PFSK-1 (cell line): Measurements from ENCODE around the gene ASS1.

ENCODE experiments used
- FOXP2 ChIP-seq: optimal IDR thresholded peaks from 2 replicates; pipeline ENCODE3; 2011; ENCODE audit warnings: borderline replicate concordance, control low read depth, inconsistent platforms; ENCODE audit not compliant: insufficient read depth; ENCODE audit errors: extremely low read length, extremely low read depth
- POLR2AphosphoS5 ChIP-seq: IDR thresholded peaks from 2 replicates; pipeline ENCODE4 v1.6.1; 2012; ENCODE audit warnings: low read depth, mild to moderate bottlenecking, control low read depth, low read length, moderate library complexity
- SIN3A ChIP-seq: IDR thresholded peaks from 2 replicates; pipeline ENCODE4 v1.6.1; 2012; ENCODE audit warnings: mild to moderate bottlenecking, low read length, moderate library complexity, borderline replicate concordance; ENCODE audit not compliant: insufficient read depth
- TAF1 ChIP-seq: IDR thresholded peaks from 2 replicates; pipeline ENCODE4 v1.6.1; 2012; ENCODE audit warnings: low read length, control low read depth, borderline replicate concordance; ENCODE audit not compliant: insufficient read depth
- TF ChIP-seq, protein P1 (sequence below), 2 experiments: IDR thresholded peaks; 2 replicates each; pipeline versions ENCODE4 v1.6.1 to v1.8.0; 2011 to 2012; ENCODE audit warnings: low read depth in 2 of 2, low read length in 2 of 2, control low read depth in 1 of 2, inconsistent platforms in 1 of 2, mild to moderate bottlenecking in 1 of 2, moderate library complexity in 1 of 2; ENCODE audit not compliant: insufficient read depth in 1 of 2

Gene ASS1

DNA sequence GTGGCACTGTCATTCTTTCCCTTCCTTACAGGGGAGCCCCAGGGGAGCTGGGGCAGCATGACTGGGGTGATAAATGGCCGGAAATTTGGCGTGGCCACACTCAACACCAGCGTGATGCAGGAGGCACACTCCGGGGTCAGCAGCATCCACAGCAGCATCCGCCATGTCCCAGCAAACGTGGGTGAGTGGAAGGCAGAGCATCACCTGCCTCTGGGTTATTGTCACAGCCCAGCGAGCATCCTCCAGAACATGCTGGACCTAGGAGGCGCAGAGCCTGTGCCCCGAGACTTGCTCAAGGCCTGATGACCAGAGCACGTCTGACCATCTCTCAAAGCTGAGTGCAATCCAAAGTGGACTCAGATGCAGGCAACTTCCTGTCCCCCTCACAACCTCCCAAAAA, 22.2 kb upstream of the ASS1 start:
- TF ChIP-seq POLR2AphosphoS5, result no peak
- no peak for TF ChIP-seq TAF1
- TF ChIP-seq, protein P1, sequence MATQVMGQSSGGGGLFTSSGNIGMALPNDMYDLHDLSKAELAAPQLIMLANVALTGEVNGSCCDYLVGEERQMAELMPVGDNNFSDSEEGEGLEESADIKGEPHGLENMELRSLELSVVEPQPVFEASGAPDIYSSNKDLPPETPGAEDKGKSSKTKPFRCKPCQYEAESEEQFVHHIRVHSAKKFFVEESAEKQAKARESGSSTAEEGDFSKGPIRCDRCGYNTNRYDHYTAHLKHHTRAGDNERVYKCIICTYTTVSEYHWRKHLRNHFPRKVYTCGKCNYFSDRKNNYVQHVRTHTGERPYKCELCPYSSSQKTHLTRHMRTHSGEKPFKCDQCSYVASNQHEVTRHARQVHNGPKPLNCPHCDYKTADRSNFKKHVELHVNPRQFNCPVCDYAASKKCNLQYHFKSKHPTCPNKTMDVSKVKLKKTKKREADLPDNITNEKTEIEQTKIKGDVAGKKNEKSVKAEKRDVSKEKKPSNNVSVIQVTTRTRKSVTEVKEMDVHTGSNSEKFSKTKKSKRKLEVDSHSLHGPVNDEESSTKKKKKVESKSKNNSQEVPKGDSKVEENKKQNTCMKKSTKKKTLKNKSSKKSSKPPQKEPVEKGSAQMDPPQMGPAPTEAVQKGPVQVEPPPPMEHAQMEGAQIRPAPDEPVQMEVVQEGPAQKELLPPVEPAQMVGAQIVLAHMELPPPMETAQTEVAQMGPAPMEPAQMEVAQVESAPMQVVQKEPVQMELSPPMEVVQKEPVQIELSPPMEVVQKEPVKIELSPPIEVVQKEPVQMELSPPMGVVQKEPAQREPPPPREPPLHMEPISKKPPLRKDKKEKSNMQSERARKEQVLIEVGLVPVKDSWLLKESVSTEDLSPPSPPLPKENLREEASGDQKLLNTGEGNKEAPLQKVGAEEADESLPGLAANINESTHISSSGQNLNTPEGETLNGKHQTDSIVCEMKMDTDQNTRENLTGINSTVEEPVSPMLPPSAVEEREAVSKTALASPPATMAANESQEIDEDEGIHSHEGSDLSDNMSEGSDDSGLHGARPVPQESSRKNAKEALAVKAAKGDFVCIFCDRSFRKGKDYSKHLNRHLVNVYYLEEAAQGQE (IDR thresholded peaks at IDR 0.05; ENCODE audit: insufficient read depth in 1 of 2, low read depth in 2 of 2, low read length in 2 of 2), result no peak
- TF ChIP-seq SIN3A, result no peak
- no peak for TF ChIP-seq FOXP2

DNA sequence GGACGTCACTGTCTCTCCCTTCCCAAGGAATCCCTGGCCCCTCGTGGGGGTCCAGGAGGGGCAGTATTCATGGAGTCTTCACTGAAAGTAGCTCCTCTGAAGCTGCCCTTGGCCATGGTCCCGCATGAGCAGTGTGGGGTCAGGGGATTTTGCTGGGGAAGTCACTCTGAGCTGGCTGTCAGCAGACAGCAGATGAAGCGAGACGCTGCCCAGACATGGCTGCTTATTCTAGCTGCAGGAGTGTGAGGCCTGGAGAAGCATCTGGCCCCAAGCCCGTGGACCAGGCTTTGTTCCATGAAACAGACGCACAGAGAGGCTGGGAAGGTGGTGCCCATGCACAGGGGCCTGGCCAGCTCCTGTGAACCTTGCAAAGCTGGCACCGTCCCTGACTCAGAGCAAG, 21.5 kb upstream of the ASS1 start:
- TF ChIP-seq POLR2AphosphoS5 (no peak), SIN3A (no peak), TAF1 (no peak), FOXP2 (no peak)
- TF ChIP-seq, protein P1 (IDR thresholded peaks at IDR 0.05; ENCODE audit: insufficient read depth in 1 of 2, low read depth in 2 of 2, low read length in 2 of 2), result no peak

DNA sequence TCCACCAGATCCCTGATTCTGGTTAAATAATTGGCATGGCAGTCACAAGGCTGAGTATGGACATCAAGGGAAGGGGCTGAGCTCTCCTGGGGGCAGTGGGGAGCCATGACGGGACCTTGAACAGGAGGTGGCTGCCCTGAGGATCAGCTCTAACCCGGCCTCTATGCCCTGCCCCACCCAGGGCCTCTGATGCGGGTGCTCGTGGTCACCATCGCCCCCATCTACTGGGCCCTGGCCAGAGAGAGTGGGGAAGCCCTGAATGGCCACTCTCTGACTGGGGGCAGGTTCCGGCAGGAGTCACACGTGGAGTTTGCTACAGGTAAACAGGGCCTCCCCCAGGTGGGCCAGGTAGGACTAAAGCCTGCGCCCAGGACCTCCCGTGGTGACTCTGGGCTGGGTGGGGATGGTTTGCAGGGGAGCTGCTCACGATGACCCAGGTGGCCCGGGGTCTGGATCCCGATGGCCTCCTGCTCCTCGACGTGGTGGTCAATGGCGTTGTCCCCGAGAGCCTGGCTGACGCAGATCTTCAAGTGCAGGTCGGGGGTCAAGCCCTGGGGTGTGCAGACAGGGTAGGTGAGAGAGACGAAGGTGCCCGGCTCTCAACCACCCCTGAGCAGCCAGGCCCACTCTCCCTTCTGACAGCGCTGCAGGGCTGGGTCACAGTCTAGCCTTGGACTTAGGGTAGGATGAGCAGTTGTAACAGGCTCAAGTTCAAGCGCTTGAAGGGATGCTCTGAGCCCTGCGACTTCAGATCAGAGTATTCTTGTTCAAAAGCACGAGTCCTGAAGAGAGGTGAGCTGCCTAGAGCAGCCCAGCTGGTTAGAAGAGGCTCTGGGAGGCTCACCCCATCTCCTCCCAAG, 19.9 kb upstream of the ASS1 start:
- no peak for TF ChIP-seq TAF1
- TF ChIP-seq POLR2AphosphoS5, result no peak
- TF ChIP-seq SIN3A, result no peak
- TF ChIP-seq FOXP2, result no peak
- TF ChIP-seq, protein P1 (IDR thresholded peaks at IDR 0.05; ENCODE audit: insufficient read depth in 1 of 2, low read depth in 2 of 2, low read length in 2 of 2), result no peak

- no peak for TF ChIP-seq SIN3A
- no peak for TF ChIP-seq FOXP2
- TF ChIP-seq TAF1, result no peak
Observed at GRCh38 chr9:130425741-130426466, 18.9 kb upstream of the ASS1 start.

DNA sequence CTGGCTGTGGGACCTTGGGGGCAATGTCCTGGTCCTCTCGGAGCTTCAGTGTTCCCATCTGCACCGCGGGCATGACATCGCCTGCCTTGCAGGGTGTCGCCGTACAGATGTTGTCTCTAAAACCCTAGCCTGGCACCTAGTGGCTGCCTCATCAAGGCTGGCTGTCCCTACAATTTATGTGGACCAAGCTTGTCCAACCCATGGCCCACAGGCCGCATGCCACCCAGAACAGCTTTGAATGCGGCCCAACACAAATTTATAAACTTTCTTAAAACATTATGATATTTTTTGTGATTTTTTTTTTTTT, 18.3 kb upstream of the ASS1 start:
- TF ChIP-seq, protein P1 (IDR thresholded peaks at IDR 0.05; ENCODE audit: insufficient read depth in 1 of 2, low read depth in 2 of 2, low read length in 2 of 2), result no peak
- TF ChIP-seq FOXP2 (no peak), SIN3A (no peak), TAF1 (no peak), POLR2AphosphoS5 (no peak)
